Measurements from ENCODE around the gene LRBA.

LRBA gene

GRCh38 chr4:150648123-150648522 lies 367.0 kb downstream of the LRBA start:
- DNase-seq: no peak

DNA sequence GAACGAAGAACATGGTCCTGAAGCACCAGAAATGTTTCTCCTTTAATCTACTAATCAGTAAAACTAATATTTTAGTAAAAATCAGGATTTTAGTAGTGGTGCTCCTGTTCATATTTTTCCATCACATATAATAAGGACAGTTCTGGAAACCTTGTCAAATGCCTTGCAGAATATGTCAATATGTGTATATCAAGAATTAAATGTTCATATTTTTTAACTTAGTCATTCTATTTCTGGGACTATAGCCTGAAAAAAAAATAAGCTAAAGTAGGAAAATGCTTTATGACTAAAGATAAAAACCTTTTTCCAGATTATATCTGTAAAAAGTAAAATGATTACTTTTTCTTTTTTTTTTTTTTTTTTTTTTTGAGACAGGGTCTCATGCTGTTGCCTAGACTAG lies 368.1 kb downstream of the LRBA start:
- DNase-seq: no peak

DNA sequence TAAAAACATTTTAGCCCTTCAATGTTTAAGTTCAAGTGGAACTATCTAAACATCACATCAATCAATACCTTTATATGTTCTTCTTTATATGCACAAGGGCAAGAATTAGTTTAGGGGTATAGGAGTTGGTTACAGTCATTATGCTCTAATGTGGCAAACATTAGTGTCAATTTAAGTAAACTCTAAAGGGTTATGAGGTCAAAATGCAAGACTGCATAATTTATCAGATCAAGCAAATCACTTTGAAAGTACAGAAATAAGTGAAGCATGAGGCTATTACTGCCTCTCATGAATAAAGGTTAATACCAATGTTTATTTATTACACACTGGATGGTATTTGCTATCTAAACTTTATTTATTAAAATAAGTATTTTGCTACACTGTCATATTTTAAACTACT lies 373.5 kb downstream of the LRBA start:
- DNase-seq: no peak

- no peak for DNase-seq
Observed at GRCh38 chr4:150632639-150633038, 382.4 kb downstream of the LRBA start.

GRCh38 chr4:150628073-150628472 lies 387.0 kb downstream of the LRBA start:
- DNase-seq: no peak

- no peak for DNase-seq
Observed at GRCh38 chr4:150625033-150625432, 390.1 kb downstream of the LRBA start.

- no peak for DNase-seq
Observed at GRCh38 chr4:150624055-150624454, 391.0 kb downstream of the LRBA start.

DNA sequence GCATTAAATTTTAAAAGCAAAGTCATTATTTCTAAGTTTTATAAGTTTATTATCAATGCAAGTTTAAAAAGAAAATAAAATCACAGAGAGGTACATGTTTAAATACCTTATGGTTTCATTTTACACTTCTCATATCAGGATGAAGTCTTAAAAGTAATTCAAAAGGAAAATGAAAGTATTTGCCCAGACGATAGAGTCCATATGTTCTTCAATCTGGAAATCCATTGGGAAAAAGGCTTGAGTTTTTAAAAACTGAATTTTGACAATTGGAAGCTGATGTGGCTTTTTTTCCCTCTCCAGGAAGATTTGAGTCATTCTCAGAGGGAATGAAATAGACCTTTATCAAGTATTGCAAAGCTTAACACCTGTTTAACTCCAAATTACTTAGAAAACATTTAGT lies 396.0 kb downstream of the LRBA start:
- DNase-seq: no peak

DNA sequence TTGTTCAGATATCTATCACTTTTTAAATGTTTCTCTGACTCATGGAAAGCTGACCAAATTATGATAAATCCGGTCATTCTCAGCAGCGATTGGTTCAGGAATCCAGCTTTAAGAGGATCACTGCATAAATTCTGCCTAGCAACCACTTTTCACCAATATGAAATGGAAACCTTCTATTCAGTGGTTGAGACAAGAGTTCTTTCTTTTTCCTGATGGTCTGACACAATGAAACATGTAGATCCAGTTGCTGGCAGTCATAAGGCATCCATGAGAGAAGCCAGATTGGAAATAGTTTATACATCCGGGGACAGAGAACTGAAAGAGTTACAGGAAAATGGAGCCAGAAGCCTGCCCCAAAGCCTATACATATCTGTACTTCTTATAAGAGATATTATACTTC lies 406.0 kb downstream of the LRBA start:
- DNase-seq: no peak

DNA sequence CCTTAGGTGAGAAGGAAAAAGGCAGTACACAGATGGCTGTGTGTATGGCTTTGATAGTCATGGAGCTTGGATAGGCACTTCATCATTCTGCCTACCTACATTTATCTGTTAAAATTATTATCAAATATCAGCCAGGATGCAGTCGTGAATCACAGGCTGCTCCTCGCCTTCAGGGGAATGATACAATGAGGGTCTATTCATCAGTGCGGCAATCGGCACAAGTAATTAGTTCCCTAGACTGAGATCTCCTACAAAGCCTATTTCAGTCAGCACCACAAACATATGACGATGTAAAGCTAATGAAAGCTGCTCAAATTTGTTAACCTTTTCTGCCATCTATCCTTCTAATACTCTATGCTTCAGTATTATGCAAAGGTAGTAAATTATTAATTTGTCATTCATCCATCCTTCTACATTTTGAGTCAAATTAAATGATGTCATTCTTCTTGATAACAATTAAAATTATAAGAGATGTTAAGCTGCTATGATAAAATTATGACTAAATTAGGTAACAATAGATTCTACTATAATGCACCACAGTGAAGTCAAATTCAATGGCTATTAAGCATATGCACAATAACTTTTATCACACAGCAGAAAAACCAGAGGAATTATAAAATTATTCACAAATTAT lies 414.2 kb downstream of the LRBA start:
- DNase-seq: no peak

- DNase-seq: no peak
Observed at GRCh38 chr4:150599547-150599946, 415.5 kb downstream of the LRBA start.

- DNase-seq: no peak
Observed at GRCh38 chr4:150598909-150599308, 416.2 kb downstream of the LRBA start.

DNA sequence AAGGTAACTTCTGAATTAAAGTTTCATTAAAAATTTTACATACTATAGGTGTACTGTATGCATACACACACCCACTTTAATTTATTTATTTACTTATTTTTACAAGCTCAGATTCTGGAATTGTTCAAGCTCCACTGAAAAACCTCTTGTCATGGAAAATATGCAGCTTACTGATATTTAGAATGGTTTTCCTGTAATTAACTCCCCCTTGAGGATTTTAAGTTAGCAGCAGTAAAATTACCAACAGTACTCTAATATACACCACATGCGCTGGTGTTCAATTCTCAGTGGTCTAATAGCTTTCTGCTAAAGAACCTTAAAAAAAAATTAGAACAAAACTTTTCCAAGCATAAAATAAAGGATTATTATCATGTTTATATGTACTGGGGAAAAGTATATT lies 421.1 kb downstream of the LRBA start:
- no peak for DNase-seq

- no peak for DNase-seq
Observed at GRCh38 chr4:150591904-150592303, 423.2 kb downstream of the LRBA start.

- DNase-seq: peak; percentile 28
Observed at GRCh38 chr4:150591406-150591805, 423.7 kb downstream of the LRBA start.

- DNase-seq: no peak
Observed at GRCh38 chr4:150590631-150591030, 424.5 kb downstream of the LRBA start.

- no peak for DNase-seq
Observed at GRCh38 chr4:150589157-150589556, 425.9 kb downstream of the LRBA start.

- DNase-seq: no peak
Observed at GRCh38 chr4:150588316-150588715, 426.8 kb downstream of the LRBA start.

GRCh38 chr4:150586162-150586810 lies 428.8 kb downstream of the LRBA start:
- DNase-seq: no peak

DNA sequence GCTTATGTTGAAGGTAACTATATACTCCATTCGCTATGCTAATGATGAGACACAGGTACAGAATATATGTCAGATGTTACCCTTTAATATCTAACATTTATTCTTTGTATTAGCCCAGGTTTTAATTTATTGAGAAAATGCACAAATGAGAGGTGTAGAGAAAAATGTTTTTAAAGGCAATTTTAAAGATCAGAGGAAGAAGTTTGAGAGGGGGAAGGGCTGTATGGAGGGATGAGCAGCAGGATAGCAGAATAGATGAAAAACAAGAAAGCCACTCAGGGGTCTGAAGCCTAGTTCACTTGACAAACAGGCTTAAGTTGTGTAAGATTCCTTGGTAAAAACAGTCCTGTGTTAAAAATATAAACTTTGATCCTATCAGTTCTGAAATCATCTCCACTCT lies 429.5 kb downstream of the LRBA start:
- no peak for DNase-seq

DNA sequence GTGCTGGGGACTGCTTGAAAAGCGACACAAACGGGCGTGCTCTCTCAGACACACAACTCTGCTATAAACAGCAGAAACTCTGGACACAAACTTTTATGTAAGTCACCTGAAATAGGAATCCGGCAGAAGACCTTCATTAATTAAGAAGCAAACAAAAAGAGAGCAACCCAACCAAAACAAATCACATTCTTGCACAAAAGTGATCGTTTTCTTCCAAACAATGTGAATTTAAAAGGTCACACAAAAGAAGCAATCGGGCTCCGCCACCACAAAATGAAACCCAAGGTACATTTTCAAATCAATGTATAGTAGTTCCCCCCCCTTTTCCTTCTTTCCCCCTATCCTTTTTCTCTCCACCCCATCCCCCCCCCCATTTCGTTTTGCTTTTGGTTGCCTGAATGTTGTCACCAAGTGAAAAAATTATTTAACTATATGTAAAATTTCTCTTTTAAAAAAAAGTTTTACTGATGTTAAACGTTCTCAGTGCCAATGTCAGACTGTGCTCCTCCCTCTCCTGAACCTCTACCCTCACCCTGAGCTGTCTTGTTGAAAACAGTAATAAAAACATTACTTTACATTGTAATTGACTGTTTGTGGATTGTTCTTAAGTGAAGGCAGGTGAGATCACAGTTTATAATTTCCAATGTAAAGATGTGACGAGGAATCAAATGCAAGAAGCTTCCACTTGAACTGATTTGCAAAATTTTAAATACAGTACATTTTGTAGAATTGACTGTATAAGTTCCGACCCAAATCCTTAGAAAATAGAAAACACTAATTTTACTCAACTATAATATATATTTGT lies 430.8 kb downstream of the LRBA start:
- DNase-seq: no peak

- no peak for DNase-seq
Observed at GRCh38 chr4:150583287-150584110, 431.6 kb downstream of the LRBA start.

GRCh38 chr4:150582873-150583286 lies 432.2 kb downstream of the LRBA start:
- no peak for DNase-seq

All from NCI-H510A treated with DMSO at 0.1 percent for 48 hours (cell line).